ENCODE data around the gene PEPD.

GRCh38 chr19:33464733-33465115, 56.9 kb downstream of the PEPD start:
- TF ChIP-seq, protein P1, sequence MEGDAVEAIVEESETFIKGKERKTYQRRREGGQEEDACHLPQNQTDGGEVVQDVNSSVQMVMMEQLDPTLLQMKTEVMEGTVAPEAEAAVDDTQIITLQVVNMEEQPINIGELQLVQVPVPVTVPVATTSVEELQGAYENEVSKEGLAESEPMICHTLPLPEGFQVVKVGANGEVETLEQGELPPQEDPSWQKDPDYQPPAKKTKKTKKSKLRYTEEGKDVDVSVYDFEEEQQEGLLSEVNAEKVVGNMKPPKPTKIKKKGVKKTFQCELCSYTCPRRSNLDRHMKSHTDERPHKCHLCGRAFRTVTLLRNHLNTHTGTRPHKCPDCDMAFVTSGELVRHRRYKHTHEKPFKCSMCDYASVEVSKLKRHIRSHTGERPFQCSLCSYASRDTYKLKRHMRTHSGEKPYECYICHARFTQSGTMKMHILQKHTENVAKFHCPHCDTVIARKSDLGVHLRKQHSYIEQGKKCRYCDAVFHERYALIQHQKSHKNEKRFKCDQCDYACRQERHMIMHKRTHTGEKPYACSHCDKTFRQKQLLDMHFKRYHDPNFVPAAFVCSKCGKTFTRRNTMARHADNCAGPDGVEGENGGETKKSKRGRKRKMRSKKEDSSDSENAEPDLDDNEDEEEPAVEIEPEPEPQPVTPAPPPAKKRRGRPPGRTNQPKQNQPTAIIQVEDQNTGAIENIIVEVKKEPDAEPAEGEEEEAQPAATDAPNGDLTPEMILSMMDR (IDR thresholded peaks at IDR 0.05; ENCODE audit: low read length), result no peak
- TF ChIP-seq EZH2 (optimal IDR thresholded peaks at IDR 0.05; ENCODE audit: low read depth, low read length) (no peak), EZH2phosphoT487 (IDR thresholded peaks at IDR 0.05; ENCODE audit: low read length) (no peak)
